Panc1 (cell line): ENCODE data around the gene FIS1.

Source experiments
- POLR2AphosphoS5 ChIP-seq: IDR thresholded peaks from 2 replicates; pipeline ENCODE4 v1.6.1; 2012; ENCODE audit warnings: mild to moderate bottlenecking, low read depth, low read length, moderate library complexity
- SIN3A ChIP-seq: IDR thresholded peaks from 2 replicates; pipeline ENCODE4 v1.6.1; 2012; ENCODE audit warnings: low read depth, mild to moderate bottlenecking, low read length, moderate library complexity, borderline replicate concordance; ENCODE audit not compliant: insufficient read depth
- TF ChIP-seq, protein P1 (sequence below): fragments of 450-650 bp; IDR thresholded peaks from 2 replicates; pipeline ENCODE4 v1.5.1; 2017; ENCODE audit warnings: mild to moderate bottlenecking

DNA sequence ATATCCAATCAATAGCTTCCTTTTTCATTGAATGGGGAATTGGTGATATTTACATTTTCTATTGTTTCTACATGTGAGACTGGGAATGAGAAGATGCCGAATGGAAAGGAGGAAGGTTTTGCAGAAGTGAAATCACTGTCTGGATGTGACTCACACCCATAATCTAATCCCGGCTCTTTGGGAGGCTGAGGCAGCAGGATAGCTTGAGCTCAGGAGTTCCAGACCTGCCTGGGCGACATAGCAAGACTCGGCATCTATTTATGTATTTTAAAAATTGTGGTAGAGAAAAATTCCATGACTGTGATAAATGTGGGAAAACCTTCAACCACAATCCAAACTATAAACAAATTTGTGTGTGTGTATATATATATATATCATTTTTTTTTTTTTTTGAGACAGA, 10.9 kb upstream of the FIS1 start:
- TF ChIP-seq, protein P1, sequence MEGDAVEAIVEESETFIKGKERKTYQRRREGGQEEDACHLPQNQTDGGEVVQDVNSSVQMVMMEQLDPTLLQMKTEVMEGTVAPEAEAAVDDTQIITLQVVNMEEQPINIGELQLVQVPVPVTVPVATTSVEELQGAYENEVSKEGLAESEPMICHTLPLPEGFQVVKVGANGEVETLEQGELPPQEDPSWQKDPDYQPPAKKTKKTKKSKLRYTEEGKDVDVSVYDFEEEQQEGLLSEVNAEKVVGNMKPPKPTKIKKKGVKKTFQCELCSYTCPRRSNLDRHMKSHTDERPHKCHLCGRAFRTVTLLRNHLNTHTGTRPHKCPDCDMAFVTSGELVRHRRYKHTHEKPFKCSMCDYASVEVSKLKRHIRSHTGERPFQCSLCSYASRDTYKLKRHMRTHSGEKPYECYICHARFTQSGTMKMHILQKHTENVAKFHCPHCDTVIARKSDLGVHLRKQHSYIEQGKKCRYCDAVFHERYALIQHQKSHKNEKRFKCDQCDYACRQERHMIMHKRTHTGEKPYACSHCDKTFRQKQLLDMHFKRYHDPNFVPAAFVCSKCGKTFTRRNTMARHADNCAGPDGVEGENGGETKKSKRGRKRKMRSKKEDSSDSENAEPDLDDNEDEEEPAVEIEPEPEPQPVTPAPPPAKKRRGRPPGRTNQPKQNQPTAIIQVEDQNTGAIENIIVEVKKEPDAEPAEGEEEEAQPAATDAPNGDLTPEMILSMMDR: no peak
- TF ChIP-seq POLR2AphosphoS5: no peak
- no peak for TF ChIP-seq SIN3A
